Liver (tissue), 3 donors: ENCODE measurements around the gene PIK3CG.
"Not testable (repeated sequence)": the region's sequence is repeated elsewhere in the genome, so short reads cannot be mapped to it uniquely, and the experiment has no call there.

Experiments used
- EGR1 ChIP-seq, 2 donors: IDR thresholded peaks; 2 replicates each; pipeline ENCODE4 v1.6.1; 2016 to 2018; ENCODE audit warnings: antibody characterized with exemption in 2 of 2, low read depth in 2 of 2
- FOXA1 ChIP-seq: IDR thresholded peaks from 2 replicates; pipeline ENCODE4 v1.6.1; 2016; ENCODE audit warnings: antibody characterized with exemption
- GABPA ChIP-seq, 2 donors: IDR thresholded peaks in 1 of 2; conservative IDR thresholded peaks in 1 of 2; 2 replicates each; pipeline ENCODE4 v1.6.1; 2016; ENCODE audit warnings: antibody characterized with exemption in 2 of 2, mild to moderate bottlenecking in 1 of 2, moderate library complexity in 1 of 2
- JUND ChIP-seq, 2 donors: IDR thresholded peaks; 2 replicates each; pipeline ENCODE4 v1.6.1; 2016; ENCODE audit warnings: antibody characterized with exemption in 2 of 2
- MAX ChIP-seq: IDR thresholded peaks from 2 replicates; pipeline ENCODE4 v1.6.1; 2016; ENCODE audit warnings: antibody characterized with exemption
- NR2F2 ChIP-seq: IDR thresholded peaks from 2 replicates; pipeline ENCODE4 v1.6.1; 2016; ENCODE audit warnings: antibody characterized with exemption
- RAD21 ChIP-seq, 2 donors: IDR thresholded peaks; 2 replicates each; pipeline ENCODE4 v1.6.1; 2016; ENCODE audit warnings: antibody characterized with exemption in 2 of 2, mild to moderate bottlenecking in 2 of 2
- SP1 ChIP-seq: IDR thresholded peaks from 2 replicates; pipeline ENCODE4 v1.6.1; 2018; ENCODE audit warnings: antibody characterized with exemption, mild to moderate bottlenecking
- TAF1 ChIP-seq: conservative IDR thresholded peaks from 2 replicates; pipeline ENCODE4 v1.6.1; 2016; ENCODE audit warnings: antibody characterized with exemption, mild to moderate bottlenecking
- YY1 ChIP-seq: IDR thresholded peaks from 2 replicates; pipeline ENCODE4 v1.6.1; 2016; ENCODE audit warnings: antibody characterized with exemption, mild to moderate bottlenecking
- TF ChIP-seq, protein P1 (sequence below): fragments of 150-350 bp; IDR thresholded peaks from 2 replicates; pipeline ENCODE4 v1.5.1; 2017; ENCODE audit warnings: improper control_type of control experiment, low read depth, low read length; ENCODE audit not compliant: missing input control
- TF ChIP-seq, protein P2 (sequence below): IDR thresholded peaks from 2 replicates; pipeline ENCODE4 v1.6.1; 2016; ENCODE audit warnings: antibody characterized with exemption
- TF ChIP-seq, protein P3 (sequence below): IDR thresholded peaks from 2 replicates; pipeline ENCODE4 v1.6.1; 2016; ENCODE audit warnings: antibody characterized with exemption, mild to moderate bottlenecking
- donor health status: healthy.
- donor health status: healthy.

- TF ChIP-seq, protein P1, sequence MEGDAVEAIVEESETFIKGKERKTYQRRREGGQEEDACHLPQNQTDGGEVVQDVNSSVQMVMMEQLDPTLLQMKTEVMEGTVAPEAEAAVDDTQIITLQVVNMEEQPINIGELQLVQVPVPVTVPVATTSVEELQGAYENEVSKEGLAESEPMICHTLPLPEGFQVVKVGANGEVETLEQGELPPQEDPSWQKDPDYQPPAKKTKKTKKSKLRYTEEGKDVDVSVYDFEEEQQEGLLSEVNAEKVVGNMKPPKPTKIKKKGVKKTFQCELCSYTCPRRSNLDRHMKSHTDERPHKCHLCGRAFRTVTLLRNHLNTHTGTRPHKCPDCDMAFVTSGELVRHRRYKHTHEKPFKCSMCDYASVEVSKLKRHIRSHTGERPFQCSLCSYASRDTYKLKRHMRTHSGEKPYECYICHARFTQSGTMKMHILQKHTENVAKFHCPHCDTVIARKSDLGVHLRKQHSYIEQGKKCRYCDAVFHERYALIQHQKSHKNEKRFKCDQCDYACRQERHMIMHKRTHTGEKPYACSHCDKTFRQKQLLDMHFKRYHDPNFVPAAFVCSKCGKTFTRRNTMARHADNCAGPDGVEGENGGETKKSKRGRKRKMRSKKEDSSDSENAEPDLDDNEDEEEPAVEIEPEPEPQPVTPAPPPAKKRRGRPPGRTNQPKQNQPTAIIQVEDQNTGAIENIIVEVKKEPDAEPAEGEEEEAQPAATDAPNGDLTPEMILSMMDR = not testable (repeated sequence)
- not testable (repeated sequence) for TF ChIP-seq MAX; JUND (IDR thresholded peaks at IDR 0.05); EGR1 (IDR thresholded peaks at IDR 0.05; ENCODE audit: low read depth in 2 of 2); GABPA (IDR thresholded peaks at IDR 0.05 in 1 of 2, conservative IDR thresholded peaks at IDR 0.05 in 1 of 2); NR2F2; FOXA1; RAD21 (IDR thresholded peaks at IDR 0.05); SP1; YY1; TAF1
- TF ChIP-seq, protein P2, sequence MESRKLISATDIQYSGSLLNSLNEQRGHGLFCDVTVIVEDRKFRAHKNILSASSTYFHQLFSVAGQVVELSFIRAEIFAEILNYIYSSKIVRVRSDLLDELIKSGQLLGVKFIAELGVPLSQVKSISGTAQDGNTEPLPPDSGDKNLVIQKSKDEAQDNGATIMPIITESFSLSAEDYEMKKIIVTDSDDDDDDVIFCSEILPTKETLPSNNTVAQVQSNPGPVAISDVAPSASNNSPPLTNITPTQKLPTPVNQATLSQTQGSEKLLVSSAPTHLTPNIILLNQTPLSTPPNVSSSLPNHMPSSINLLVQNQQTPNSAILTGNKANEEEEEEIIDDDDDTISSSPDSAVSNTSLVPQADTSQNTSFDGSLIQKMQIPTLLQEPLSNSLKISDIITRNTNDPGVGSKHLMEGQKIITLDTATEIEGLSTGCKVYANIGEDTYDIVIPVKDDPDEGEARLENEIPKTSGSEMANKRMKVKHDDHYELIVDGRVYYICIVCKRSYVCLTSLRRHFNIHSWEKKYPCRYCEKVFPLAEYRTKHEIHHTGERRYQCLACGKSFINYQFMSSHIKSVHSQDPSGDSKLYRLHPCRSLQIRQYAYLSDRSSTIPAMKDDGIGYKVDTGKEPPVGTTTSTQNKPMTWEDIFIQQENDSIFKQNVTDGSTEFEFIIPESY = not testable (repeated sequence)
- TF ChIP-seq, protein P3, sequence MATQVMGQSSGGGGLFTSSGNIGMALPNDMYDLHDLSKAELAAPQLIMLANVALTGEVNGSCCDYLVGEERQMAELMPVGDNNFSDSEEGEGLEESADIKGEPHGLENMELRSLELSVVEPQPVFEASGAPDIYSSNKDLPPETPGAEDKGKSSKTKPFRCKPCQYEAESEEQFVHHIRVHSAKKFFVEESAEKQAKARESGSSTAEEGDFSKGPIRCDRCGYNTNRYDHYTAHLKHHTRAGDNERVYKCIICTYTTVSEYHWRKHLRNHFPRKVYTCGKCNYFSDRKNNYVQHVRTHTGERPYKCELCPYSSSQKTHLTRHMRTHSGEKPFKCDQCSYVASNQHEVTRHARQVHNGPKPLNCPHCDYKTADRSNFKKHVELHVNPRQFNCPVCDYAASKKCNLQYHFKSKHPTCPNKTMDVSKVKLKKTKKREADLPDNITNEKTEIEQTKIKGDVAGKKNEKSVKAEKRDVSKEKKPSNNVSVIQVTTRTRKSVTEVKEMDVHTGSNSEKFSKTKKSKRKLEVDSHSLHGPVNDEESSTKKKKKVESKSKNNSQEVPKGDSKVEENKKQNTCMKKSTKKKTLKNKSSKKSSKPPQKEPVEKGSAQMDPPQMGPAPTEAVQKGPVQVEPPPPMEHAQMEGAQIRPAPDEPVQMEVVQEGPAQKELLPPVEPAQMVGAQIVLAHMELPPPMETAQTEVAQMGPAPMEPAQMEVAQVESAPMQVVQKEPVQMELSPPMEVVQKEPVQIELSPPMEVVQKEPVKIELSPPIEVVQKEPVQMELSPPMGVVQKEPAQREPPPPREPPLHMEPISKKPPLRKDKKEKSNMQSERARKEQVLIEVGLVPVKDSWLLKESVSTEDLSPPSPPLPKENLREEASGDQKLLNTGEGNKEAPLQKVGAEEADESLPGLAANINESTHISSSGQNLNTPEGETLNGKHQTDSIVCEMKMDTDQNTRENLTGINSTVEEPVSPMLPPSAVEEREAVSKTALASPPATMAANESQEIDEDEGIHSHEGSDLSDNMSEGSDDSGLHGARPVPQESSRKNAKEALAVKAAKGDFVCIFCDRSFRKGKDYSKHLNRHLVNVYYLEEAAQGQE = not testable (repeated sequence)
Observed at GRCh38 chr7:106938122-106938521, 73.0 kb downstream of the PIK3CG start.
